ENCODE results near the gene MBOAT1. TPM values are rescaled to one million over a fixed set of nuclear protein-coding genes. Genes with fewer than 3 reads are reported as not detected.

MBOAT1 gene
- total and polyA plus RNA-seq, 2 experiments from 2014 or later, result 0.74 to 10.4 TPM

GRCh38 chr6:20169119-20169557 is 43.1 kb downstream of the MBOAT1 start:
- H3K4me1 ChIP-seq (ENCODE audit: insufficient read depth), result no peaks in the 10 kb centered on the region
- no peak overlapping the region for H3K4me2 ChIP-seq
- H4K20me1 ChIP-seq (ENCODE audit: insufficient read depth, poor library complexity, severe bottlenecking), result no peaks in the 10 kb centered on the region
- WGBS (ENCODE audit: low lambda C conversion rate, missing lambda C conversion rate), result 92% methylated on average over 2 of the region's 2 CpGs
- no peaks in the 10 kb centered on the region for H3K27me3 ChIP-seq
- no peak overlapping the region for H2AFZ ChIP-seq
- no peaks in the 10 kb centered on the region for H3K9me2 ChIP-seq (replicated peaks; ENCODE audit: insufficient read depth)
- no peaks in the 10 kb centered on the region for H3K9me3 ChIP-seq (ENCODE audit: low read depth)
- no peaks in the 10 kb centered on the region for H3K79me2 ChIP-seq
- H3K36me3 ChIP-seq (replicated peaks; ENCODE audit: insufficient read depth, low read depth), result no peaks in the 10 kb centered on the region
- H3K27ac ChIP-seq, result no peak overlapping the region
- H3K4me3 ChIP-seq, result no peak overlapping the region
- no peak for DNase-seq (ENCODE audit: low spot score)
- no peak for TF ChIP-seq EZH2phosphoT487 (IDR thresholded peaks at IDR 0.05; ENCODE audit: low read depth, severe bottlenecking, unreplicated experiment)
- TF ChIP-seq EZH2 (IDR thresholded peaks at IDR 0.05; ENCODE audit: borderline replicate concordance), result no peak
- no peak for TF ChIP-seq CTCF (IDR thresholded peaks at IDR 0.05; ENCODE audit: poor library complexity)

- H3K4me2 ChIP-seq, result no peak overlapping the region
- no peaks in the 10 kb centered on the region for H4K20me1 ChIP-seq (ENCODE audit: insufficient read depth, poor library complexity, severe bottlenecking)
- H3K27ac ChIP-seq, result no peak overlapping the region
- H3K4me1 ChIP-seq (ENCODE audit: insufficient read depth), result no peaks in the 10 kb centered on the region
- no peaks in the 10 kb centered on the region for H3K9me3 ChIP-seq (ENCODE audit: low read depth)
- H3K4me3 ChIP-seq, result no peak overlapping the region
- H3K9me2 ChIP-seq (replicated peaks; ENCODE audit: insufficient read depth), result no peaks in the 10 kb centered on the region
- TF ChIP-seq EZH2 (IDR thresholded peaks at IDR 0.05; ENCODE audit: borderline replicate concordance) (no peak), EZH2phosphoT487 (IDR thresholded peaks at IDR 0.05; ENCODE audit: low read depth, severe bottlenecking, unreplicated experiment) (no peak), CTCF (IDR thresholded peaks at IDR 0.05; ENCODE audit: poor library complexity) (no peak)
- no peaks in the 10 kb centered on the region for H3K36me3 ChIP-seq (replicated peaks; ENCODE audit: insufficient read depth, low read depth)
- no peaks in the 10 kb centered on the region for H3K27me3 ChIP-seq
- H2AFZ ChIP-seq, result no peak overlapping the region
- H3K79me2 ChIP-seq, result no peaks in the 10 kb centered on the region
- DNase-seq (ENCODE audit: low spot score), result no peak
- 80% methylated on average over 2 of the region's 2 CpGs for WGBS (ENCODE audit: low lambda C conversion rate, missing lambda C conversion rate)
Observed at GRCh38 chr6:20168690-20169089, 43.6 kb downstream of the MBOAT1 start.

GRCh38 chr6:20167601-20168000 is 44.7 kb downstream of the MBOAT1 start:
- Histone ChIP-seq H3K27ac (no peak overlapping the region), H3K4me3 (no peak overlapping the region), H3K36me3 (replicated peaks; ENCODE audit: insufficient read depth, low read depth) (no peaks in the 10 kb centered on the region), H4K20me1 (ENCODE audit: insufficient read depth, poor library complexity, severe bottlenecking) (no peaks in the 10 kb centered on the region), H3K9me2 (replicated peaks; ENCODE audit: insufficient read depth) (no peaks in the 10 kb centered on the region), H3K79me2 (no peaks in the 10 kb centered on the region), H2AFZ (no peak overlapping the region), H3K27me3 (no peaks in the 10 kb centered on the region), H3K9me3 (ENCODE audit: low read depth) (no peaks in the 10 kb centered on the region), H3K4me2 (no peak overlapping the region), H3K4me1 (ENCODE audit: insufficient read depth) (no peaks in the 10 kb centered on the region)
- WGBS (ENCODE audit: low lambda C conversion rate, missing lambda C conversion rate), result 80% methylated on average over 2 of the region's 2 CpGs
- TF ChIP-seq EZH2 (IDR thresholded peaks at IDR 0.05; ENCODE audit: borderline replicate concordance) (no peak), CTCF (IDR thresholded peaks at IDR 0.05; ENCODE audit: poor library complexity) (no peak), EZH2phosphoT487 (IDR thresholded peaks at IDR 0.05; ENCODE audit: low read depth, severe bottlenecking, unreplicated experiment) (no peak)
- no peak for DNase-seq (ENCODE audit: low spot score)

- no peak for TF ChIP-seq EZH2 (IDR thresholded peaks at IDR 0.05; ENCODE audit: borderline replicate concordance)
- no peak for TF ChIP-seq CTCF (IDR thresholded peaks at IDR 0.05; ENCODE audit: poor library complexity)
- no peak for TF ChIP-seq EZH2phosphoT487 (IDR thresholded peaks at IDR 0.05; ENCODE audit: low read depth, severe bottlenecking, unreplicated experiment)
- 98% methylated on average over 2 of the region's 2 CpGs for WGBS (ENCODE audit: low lambda C conversion rate, missing lambda C conversion rate)
- Histone ChIP-seq H3K27me3 (no peaks in the 10 kb centered on the region), H3K27ac (no peak overlapping the region), H3K4me1 (ENCODE audit: insufficient read depth) (no peaks in the 10 kb centered on the region), H3K36me3 (replicated peaks; ENCODE audit: insufficient read depth, low read depth) (no peaks in the 10 kb centered on the region), H3K79me2 (no peaks in the 10 kb centered on the region), H2AFZ (no peak overlapping the region), H3K9me3 (ENCODE audit: low read depth) (no peaks in the 10 kb centered on the region), H3K4me2 (no peak overlapping the region), H3K4me3 (no peak overlapping the region), H3K9me2 (replicated peaks; ENCODE audit: insufficient read depth) (no peaks in the 10 kb centered on the region), H4K20me1 (ENCODE audit: insufficient read depth, poor library complexity, severe bottlenecking) (no peaks in the 10 kb centered on the region)
- no peak for DNase-seq (ENCODE audit: low spot score)
Observed at GRCh38 chr6:20166210-20166609, 46.1 kb downstream of the MBOAT1 start.

All from hepatocyte (in vitro differentiated cells).